ENCODE measurements around the gene FBXL22.

Gene FBXL22, protein sequence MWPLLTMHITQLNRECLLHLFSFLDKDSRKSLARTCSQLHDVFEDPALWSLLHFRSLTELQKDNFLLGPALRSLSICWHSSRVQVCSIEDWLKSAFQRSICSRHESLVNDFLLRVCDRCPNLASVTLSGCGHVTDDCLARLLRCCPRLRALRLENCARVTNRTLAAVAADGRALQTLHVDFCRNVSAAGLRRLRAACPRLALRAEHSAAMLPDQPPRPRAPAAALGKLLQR

DNA sequence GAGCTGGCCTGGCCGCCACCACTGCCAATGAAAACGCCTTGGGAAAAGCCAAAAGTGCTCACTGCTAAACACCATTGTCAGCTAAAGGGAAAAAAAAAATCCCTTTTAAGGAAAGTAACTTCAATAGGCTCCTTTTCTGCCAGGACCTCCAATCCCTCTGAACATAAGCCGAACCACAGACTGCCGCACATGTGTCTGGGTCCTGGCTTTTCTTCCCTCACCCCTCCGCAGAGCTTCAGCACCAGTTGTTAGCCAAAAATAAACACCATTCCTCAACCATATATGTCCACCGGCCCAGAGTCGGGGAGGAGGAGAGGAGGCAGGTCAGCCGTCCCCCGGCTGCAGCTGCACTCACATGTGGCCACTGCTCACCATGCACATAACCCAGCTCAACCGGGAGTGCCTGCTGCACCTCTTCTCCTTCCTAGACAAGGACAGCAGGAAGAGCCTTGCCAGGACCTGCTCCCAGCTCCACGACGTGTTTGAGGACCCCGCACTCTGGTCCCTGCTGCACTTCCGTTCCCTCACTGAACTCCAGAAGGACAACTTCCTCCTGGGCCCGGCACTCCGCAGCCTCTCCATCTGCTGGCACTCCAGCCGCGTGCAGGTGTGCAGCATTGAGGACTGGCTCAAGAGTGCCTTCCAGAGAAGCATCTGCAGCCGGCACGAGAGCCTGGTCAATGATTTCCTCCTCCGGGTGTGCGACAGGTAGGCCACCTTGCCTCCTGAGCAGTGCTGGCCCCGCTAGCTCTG lies at the start of gene FBXL22:
Gene FBXL22, plus strand, starts transcription at position 350 of the 753 bp plus-strand sequence. Its CDS starts 6 bp downstream, at position 356.
- no peak for DNase-seq

DNA sequence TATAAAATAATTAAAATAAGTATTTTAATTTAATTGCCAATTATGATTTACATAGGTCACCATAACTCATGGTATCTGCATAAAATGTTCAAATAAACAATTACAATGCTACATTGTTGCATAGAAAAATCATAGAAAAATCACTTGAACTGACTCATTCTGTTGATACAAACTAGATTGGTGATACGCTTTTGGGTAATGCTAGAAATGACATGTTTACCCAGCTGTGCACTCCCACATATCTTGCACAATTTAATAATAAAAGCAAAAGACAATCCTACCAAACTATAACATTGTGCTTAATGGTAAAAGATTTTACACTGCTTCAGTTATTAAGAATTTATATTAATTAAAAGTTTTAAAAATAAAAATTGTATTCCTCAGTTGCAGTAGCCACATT lies 45.8 kb upstream of the FBXL22 start:
- no peak for DNase-seq

DNA sequence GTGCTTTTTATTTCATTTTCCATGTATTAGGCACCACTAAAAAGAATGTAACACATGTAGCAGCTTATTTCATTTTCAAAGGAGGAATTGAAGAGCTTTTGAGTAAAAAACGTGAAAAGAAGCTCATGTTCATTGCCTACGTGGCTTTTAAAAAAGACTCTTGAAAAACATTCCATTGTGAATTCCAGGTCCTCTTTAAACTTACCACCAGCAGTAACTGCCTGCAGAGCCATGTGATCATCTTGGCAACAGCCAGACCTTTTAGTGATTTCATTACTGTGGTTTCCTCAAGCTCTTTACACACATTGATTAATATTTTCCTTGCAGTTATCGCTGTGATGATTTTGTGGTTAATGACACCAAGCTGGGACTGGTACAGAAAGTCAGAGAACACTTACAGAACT lies 43.8 kb upstream of the FBXL22 start:
- no peak for DNase-seq

DNA sequence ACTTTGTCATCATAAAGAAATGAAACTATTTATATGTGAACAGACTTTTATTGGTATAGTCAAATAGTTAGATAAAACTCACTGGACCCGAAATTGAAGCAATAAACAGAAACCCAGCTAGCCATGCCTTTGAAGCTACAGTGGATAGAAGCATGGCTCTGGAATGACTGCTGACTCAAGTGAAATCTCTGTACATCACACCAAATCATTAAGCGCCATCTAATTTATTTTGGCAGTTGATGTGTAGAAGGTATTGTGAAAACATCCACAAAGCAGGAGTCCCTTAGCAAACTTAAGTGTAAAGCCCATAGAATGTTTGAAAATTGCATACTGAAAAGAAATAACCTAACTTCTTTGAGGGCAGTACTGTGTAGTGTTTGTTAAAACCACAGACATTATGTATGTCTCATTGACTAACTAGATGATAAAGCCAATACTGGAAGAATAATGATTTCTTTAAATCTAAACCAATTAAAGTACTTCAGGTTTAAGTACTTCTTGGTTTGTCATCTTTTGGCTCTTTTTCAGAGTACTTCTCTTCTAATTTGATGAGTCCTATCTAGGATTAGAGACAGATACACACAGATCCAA lies 42.8 kb upstream of the FBXL22 start:
- DNase-seq: no peak

DNA sequence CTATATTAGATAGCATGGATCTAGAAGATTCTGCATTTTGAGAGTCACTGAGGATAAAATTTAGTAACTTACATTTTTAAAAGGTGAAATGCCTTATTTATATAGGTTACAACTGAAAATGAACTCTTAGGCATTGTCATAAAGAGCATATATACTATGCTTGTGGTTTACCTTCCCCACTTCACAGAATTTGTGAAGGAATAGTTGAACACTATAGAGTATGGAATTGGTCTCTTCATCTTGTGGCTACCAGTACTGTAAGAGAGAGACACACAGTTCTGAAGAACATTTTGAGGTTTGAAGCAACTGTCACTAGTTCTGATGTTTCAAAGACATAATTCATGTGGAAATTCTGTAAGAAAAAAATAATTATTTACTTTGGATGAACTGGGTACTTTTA lies 41.7 kb upstream of the FBXL22 start:
- no peak for DNase-seq

DNA sequence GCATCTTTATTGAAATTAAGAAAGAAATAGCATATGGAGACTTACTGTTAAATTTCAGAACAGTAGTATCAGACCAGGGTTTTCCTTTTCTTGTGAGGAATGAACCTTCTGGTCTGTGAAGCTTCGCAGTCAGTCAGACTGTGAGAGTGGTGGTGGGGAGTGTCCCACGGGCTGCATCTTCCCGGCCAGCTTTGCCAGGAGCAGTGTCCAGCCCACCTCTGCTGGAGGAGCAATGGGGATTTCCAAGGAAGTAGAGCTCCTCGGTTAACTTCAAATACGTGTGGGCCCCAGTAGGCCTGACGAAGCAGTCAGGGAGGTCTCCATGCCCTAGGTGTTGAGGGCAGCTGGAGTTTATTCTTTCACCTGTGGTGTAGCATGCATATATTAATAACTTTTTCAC lies 40.9 kb upstream of the FBXL22 start:
- no peak for DNase-seq

DNA sequence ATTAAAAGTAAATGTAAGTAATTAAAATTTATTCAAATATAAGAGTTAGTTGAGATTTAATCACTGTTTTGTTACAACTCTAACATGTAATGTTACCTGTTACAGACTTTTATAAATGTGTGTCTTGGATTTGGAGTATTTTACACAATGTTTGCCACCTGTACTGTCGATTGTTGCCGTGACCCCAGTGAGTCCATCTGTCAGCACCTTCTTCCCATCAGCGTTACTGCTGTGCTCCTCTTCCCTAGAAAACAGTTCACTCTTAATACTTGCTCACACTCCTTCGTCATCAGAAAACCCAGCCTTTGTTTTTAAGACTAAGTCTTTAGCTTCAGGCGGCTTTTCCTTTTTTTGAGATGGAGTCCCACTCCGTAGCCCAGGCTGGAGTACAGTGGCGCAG lies 40.5 kb upstream of the FBXL22 start:
- no peak for DNase-seq

DNA sequence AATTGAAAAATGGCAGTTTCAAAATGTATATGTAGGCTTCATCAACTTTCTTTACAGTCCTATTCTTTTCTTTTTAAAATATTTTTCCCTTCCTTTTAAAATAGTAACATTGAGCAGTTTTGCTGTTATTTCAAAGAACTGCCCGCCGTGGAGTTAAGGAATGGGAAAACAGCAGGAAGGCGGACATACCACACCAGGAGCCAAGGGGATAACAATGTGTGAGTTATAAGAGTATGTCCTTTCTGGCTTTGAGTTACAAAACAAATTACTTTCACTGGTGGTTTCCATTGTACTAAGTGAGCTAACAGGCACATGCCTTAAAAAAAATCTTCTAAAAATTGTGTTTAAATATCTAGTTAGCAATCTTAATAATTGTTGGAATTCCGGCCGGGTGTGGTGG lies 37.4 kb upstream of the FBXL22 start:
- no peak for DNase-seq

DNA sequence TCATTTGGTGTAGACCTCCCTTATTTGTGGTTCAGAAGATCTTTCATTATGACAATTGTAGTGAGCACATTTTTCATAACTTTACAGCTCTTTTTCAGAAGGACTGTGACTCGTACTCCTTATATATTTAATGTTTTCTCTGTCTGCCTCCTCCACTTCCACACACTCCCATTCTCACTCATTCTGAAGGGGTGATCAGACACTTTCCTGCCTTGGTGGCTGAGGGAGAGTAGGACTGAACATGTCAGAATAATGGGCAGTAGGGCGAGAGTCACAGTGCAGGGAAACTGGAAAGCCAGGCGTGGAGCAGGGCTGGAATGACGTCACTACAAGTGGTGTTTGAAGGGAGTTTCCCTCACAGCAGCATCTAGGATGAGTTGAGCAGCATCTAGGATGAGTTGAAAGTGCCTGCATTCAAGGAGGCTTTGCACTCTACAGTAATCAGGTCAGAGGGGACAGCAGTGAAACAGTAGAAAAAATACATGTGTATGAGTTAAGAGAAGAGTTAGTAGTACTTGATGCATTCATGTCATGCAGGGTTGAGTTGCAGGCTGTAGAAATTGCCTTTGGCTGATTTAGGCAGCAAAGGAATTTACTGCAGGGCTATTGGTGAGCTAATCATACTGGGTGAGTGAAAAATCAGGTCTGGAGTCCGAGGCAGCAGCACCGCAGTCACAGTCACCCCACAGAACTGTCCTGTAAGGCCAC lies 36.3 kb upstream of the FBXL22 start:
- DNase-seq: no peak

DNA sequence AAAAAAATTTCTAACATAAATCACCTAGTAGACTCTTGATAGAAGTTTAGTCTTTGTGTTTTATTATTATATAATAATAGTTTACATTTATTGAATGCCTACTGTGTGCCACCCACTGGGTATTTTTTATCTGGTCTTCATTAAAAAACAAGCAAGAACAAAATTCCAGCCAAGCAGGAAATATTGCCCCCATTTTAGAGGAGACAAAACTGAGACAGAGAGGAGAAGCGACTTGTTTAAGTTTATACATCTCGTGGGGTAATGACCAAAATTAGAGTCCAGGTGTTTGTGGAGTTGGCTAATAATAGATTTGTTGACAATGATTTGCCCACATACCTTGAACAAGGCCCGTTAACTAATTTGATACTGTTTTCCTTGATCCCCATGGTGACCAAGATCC lies 33.1 kb upstream of the FBXL22 start:
- DNase-seq: no peak

DNA sequence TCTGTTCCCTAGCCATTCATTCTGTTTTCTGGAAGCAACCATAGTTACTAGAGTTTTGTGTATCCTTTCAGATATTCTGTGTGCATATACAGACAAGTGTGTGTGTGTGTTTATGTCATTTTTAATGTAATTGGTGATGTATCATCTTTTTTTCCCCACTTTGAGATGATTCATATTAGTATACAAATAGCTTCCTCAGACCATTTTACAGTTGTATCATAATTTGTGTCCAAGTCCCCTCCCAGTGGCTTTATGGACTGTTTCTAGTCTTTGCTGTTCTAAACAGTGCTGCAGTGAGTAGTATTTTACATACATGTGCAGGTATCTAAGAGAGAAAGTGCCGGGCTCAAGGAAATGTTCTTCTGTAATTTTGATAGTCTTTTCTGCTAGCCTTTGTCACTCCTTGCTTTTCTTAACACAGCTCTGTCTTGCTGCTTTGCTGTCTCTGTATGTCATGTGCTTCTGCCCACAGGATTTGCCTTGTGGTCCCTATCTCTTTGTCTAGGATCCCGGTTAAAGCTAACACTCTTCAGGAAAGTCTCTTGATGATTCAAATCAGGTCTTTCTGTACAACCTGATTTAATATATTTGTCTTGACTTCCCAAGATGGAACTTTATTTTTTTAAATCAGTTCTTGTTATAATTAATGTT lies 31.5 kb upstream of the FBXL22 start:
- DNase-seq: no peak

DNA sequence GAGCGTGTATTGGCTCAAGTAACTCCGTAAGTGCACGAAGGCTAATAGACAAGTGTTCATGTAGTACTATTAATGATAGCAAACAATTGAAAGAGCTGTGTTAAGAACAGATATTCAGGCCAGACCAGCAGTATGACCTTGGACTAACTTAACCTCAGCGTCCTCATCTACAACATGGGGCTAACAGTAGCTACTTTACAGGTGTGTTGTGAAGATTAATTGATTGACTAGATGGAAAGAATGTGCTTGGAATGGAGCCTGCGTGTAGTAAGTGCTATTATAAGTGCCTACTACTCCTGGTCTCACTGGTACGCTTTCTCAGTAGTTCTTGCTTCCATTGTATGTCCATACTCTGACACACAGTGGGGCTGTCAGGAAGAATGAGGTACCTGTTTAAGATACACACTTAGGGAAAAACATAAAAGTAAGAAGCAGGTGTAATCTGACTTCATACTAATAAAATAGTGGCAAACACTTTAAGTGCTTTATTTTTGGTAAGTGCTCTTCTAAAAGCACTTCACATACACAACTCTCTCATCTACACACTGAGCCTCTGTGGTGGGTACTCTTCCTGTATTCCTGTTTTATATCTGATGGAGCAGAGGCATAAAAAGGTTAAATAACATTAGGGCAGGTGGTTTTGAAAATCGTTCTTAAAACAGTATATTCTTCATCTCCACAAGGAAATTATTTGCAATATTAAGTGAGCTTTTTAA lies 24.3 kb upstream of the FBXL22 start:
- no peak for DNase-seq

DNA sequence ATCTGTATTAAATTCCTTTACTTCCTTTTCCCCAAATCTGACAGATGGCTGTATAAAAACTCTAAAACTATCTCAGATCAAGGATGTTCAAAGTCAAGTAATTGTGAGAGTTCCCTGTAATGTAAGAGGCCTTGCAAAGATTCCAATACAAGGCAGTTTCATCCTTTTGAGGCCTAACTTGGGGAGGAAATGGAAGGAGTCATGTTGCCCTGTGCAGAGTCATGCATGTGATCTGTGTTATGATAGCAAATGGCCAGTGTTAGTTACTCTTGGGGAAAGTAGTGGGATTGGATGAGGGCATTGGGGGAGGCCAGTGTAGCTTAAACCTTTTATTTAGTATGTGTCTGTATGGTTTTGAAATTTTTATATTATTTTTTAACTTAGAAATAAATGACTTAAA lies 23.7 kb upstream of the FBXL22 start:
- no peak for DNase-seq

DNA sequence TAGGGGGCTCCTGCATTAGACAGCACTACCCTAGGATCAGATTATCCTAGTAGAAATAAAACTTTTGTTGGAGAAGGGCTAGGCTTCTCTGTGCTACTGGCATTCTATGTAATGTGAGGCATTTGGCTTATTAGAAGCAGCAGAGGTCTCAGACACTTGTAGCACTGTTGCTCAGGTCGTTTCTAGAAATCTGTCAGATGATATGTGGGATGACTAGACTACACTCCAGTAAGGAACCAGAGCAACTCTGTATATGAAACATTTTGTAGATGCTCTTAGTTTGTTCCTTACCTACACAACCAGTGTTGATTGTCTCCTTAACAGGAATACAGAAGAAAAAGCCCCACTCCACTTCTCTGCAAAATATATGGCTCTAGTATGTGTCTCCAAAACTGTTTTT lies 21.9 kb upstream of the FBXL22 start:
- DNase-seq: no peak

DNA sequence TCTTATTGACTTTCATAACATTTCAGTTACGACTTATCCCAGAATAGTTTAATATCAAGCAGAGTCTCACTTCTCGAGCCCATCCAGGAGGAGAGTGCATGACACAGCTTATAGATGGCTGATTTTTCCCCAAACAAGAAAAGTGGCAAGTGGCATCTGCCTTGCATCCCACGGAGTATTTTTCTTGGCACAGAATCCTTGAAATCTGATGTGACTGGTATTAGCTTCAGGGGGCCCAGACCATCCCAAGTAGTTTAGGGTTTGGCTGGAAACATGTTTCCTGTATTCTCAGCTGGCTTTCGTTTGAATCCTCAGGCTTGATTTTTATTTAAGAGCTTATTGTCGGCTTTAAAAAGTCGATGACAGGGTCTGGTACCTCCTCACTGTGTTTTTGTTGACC lies 20.7 kb upstream of the FBXL22 start:
- no peak for DNase-seq

DNA sequence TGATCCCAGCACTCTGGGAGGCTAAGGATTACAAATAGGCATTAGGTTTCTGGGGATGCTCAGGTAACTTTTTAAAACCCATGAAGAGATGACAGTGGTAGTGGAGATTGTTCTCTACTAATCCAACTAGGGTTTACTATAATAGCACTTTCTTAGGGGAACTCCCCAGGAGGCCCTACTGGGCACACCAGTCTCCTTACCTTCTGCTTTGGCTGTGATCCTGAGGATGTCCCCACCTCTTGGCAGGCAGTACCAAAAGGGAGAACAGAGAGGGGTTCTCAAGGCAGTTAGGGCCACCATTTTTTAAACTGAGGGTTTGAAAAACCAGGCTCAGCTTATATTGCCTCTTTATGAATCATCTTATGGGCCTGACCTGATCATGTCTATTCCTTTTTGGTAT lies 15.0 kb upstream of the FBXL22 start:
- no peak for DNase-seq

DNA sequence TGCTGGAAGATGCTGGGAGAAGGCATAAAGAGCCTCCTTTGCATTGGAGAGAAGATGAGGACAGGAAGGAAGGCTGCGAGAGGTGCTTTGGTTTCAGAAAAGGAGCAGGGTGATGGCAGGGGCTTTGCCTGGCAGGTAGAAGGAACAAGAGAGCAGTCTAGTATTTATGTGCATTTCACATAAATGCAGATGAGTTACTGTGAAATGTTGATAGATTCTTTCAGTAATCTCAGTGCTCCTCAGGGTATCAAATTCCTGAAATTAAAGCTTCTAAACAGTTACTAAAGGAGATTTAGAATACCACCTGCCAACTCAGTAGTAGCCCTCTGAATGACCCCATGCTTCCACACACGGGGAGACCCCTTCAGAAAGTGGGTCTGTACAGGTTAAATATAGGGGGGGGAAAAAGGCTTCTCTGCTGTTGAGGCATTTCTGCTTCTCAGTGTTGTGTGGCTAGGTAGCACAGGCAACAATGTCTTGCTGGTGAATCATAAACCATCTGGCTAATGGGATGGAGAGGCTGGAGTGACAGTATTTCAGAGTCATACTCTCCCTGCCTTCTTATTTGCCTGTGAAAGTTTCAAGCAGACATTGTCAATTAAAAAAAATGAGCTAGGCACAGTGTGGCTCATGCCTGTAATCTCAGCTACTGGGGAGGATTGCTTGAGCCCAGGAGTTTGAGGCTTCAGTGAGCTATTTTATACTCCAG lies 14.3 kb upstream of the FBXL22 start:
- DNase-seq: no peak

DNA sequence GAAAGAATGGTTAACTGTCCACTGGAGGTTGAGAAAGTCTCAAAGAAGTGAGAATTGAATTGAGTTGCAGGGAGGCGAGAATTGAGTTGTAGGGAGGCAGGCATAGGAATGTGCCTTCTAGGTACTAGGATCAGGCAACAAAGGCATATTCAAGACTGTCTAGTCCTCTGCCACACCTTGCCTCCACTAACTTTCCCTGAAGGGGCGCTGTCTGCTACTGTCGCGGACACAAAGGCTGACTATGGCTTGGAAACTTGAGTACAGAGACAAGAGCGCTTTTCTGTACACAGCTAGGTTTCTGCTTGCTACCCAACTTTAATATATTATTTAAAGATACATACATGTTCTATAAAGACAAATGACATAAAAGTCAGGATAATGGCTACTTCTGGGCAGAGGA lies 10.4 kb upstream of the FBXL22 start:
- no peak for DNase-seq

DNA sequence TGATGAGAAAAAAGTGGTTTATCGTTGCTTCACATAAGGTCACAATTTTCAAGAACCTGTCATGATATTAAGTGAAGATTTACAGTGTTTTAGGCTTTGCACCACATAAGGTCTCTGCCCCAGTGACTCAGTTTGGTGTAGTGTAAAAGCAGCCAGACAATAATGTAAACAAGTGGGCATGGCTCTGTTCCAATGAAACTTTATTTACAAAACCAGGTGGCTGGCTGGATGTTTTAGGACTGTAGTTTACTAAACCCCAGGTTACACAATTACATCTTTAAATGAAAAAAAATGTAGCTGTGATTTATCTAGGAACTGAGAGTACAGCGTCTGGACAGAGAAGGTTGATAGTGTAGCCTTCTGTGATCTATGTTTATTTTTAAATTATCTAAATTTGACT lies 9.7 kb upstream of the FBXL22 start:
- DNase-seq: no peak

DNA sequence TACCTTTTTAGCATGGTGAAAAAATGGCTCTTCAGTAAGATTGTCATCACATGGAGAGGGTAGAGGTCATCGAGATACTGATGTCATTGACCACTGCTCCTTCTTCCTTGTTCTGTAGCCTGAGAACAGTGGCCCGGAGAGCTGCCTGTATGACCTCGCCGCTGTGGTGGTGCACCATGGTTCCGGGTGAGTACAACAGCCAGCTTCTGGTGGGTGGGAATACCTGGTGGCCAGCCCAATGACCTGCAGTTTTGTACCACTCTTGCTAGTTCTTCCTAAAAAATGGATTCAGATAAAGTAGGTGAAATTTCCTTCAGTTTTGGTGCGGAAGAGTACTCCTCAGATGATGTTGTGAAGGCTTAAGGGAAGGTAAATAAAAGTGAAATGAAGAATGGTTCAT lies 8.4 kb upstream of the FBXL22 start:
- DNase-seq: no peak

DNA sequence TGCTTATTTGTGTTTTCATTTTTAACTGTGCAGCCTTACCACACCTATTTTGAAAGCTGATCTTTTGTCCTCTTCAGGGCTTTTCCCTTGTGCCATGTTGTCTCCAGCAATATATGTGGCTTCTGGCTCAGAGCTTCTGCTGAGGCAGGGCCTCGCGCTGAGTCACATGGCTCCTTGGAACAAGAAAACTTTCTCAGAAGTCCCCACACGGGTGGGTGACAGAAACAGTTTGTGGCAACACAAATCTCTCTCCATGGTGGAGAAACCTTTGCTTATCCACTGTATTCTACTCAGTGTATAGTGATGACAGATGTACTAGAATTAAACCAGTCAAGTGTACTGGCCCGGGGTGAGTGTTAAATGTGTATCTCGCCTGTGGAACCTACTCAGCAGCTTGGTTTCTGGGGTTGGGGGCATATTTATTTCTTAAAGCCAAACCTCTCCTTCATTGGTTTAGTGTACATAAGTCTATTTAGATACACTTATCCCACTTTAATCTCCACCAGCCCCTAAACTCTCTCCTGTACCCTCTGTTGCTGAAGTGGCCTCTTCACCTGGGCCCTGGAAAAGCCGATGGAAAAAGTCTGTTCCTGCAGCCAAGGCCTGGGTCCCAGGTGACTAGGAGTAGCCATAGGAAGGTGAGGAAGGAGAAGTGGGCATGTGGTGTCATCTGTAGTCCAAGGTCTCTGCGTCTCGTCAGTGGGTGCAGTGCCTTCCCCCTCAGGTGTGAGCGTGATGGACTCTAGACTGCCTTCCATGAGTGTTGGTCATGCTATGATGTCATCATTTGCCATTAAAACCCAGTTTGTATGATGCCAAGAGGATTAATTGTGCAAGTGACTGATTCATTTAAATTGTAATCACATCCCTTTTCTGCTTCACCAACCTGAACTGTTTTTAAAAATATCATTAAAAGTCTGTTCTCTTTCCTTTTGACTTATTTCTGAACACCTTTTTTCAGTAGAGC lies 3.2 kb upstream of the FBXL22 start:
- no peak for DNase-seq
